Endodermal cell (in vitro differentiated cells): ENCODE data around the gene USP6NL. TPM values are rescaled to one million over a fixed set of nuclear protein-coding genes. Genes with fewer than 3 reads are reported as not detected.

ENCODE experiments used
- DNase-seq: peaks from one replicate; pipeline ENCODE4 v3.0.0-alpha.2; 2017
- H3K27ac ChIP-seq: 2 replicates; pipeline ENCODE4 v1.5.1; 2013; ENCODE audit warnings: mild to moderate bottlenecking, low read depth, low read length, moderate library complexity
- H3K27me3 ChIP-seq: 2 replicates; pipeline ENCODE4 v1.6.1; 2013; ENCODE audit warnings: mild to moderate bottlenecking, low read length, moderate library complexity; ENCODE audit not compliant: insufficient read depth, control insufficient read depth, poor library complexity, severe bottlenecking
- H3K36me3 ChIP-seq: 2 replicates; pipeline ENCODE4 v1.7.0; 2013; ENCODE audit warnings: mild to moderate bottlenecking, low read length, moderate library complexity; ENCODE audit not compliant: control insufficient read depth, insufficient read depth
- H3K4me1 ChIP-seq: one replicate; pipeline ENCODE4 v1.7.0; 2013; ENCODE audit warnings: low read length; ENCODE audit not compliant: control insufficient read depth, insufficient read depth
- H3K4me3 ChIP-seq: 2 replicates; pipeline ENCODE4 v1.5.1; 2013; ENCODE audit warnings: mild to moderate bottlenecking, low read length, moderate library complexity
- H3K9ac ChIP-seq: 2 replicates; pipeline ENCODE4 v1.6.1; 2013; ENCODE audit warnings: mild to moderate bottlenecking, low read length, moderate library complexity; ENCODE audit not compliant: poor library complexity, severe bottlenecking; ENCODE audit errors: extremely low read depth
- H3K9me3 ChIP-seq: 2 replicates; pipeline ENCODE4 v1.6.1; 2013; ENCODE audit warnings: mild to moderate bottlenecking, low read length, moderate library complexity; ENCODE audit not compliant: control insufficient read depth
- H3K27ac Mint-ChIP-seq: 2 replicates; pipeline ENCODE4 v1.8.0; 2020; ENCODE audit warnings: mixed read lengths
- H3K27me3 Mint-ChIP-seq: 2 replicates; pipeline ENCODE4 v1.8.0; 2021; ENCODE audit warnings: mild to moderate bottlenecking, mixed read lengths; ENCODE audit not compliant: insufficient read depth
- H3K36me3 Mint-ChIP-seq: 2 replicates; pipeline ENCODE4 v1.8.0; 2020; ENCODE audit warnings: low read depth, mixed read lengths
- H3K4me1 Mint-ChIP-seq: 2 replicates; pipeline ENCODE4 v1.8.0; 2020; ENCODE audit warnings: mixed read lengths
- H3K4me3 Mint-ChIP-seq: 2 replicates; pipeline ENCODE4 v1.8.0; 2020; ENCODE audit warnings: mild to moderate bottlenecking, moderate library complexity, mixed read lengths
- H3K9me3 Mint-ChIP-seq: 2 replicates; pipeline ENCODE4 v1.8.0; 2020; ENCODE audit warnings: mild to moderate bottlenecking, mixed read lengths
- CTCF ChIP-seq: fragments of 200-600 bp; sonication (generic); conservative IDR thresholded peaks from 2 replicates; pipeline ENCODE4 v1.5.0; 2021; ENCODE audit warnings: antibody characterized with exemption, mild to moderate bottlenecking
- WGBS, 2 experiments: methylation state at CpG; one replicate each; pipeline versions ENCODE4 v1.1.5 to v1.1.7; 2013; ENCODE audit warnings: missing lambda C conversion rate in 2 of 2, mixed read lengths in 1 of 2; ENCODE audit not compliant: insufficient coverage in 1 of 2, insufficient read length in 1 of 2; 5-methylcytosine and 5-hydroxymethylcytosine counted together
- total RNA-seq, 2 donors: library from RNA; stranded (reverse); fragmentation: NEBNext Ultra II Directional in 1 of 2; extraction: Animal tissue kit (Norgen Biotek cat#: 25700) in 1 of 2; gene quantifications; 2 replicates in 1 of 2; 3 replicates in 1 of 2; pipeline ENCODE4 v1.2.1, GENCODE V29; 2021

Gene USP6NL
- total RNA-seq, 2 donors from 2014 or later, result 20.6 to 22.9 TPM

GRCh38 chr10:11463111-11463510 lies 148.3 kb downstream of the USP6NL start:
- Mint-ChIP-seq H3K4me3 (no peak overlapping the region), H3K4me1 (no peaks in the 10 kb centered on the region), H3K9me3 (no peaks in the 10 kb centered on the region), H3K36me3 (peaks cover 27% of the 10 kb centered on the region), H3K27ac (no peak overlapping the region), H3K27me3 (no peaks in the 10 kb centered on the region)
- Histone ChIP-seq H3K36me3 (peaks cover 23% of the 10 kb centered on the region), H3K9me3 (no peaks in the 10 kb centered on the region), H3K4me3 (no peak overlapping the region), H3K27me3 (no peaks in the 10 kb centered on the region), H3K9ac (no peak overlapping the region), H3K4me1 (no peaks in the 10 kb centered on the region), H3K27ac (no peak overlapping the region)
- 95 to 98% methylated on average over 18 to 26 of the region's 26 CpGs for WGBS, 2 experiments
- DNase-seq, result no peak
- TF ChIP-seq CTCF, result no peak

- no peaks in the 10 kb centered on the region for H3K27me3 ChIP-seq
- no peaks in the 10 kb centered on the region for H3K4me1 ChIP-seq
- no peaks in the 10 kb centered on the region for H3K4me1 Mint-ChIP-seq
- no peaks in the 10 kb centered on the region for H3K27me3 Mint-ChIP-seq
- WGBS, 2 experiments, result 95 to 99% methylated on average over 9 to 10 of the region's 10 CpGs
- DNase-seq, result no peak
- H3K9me3 Mint-ChIP-seq, result no peaks in the 10 kb centered on the region
- H3K4me3 Mint-ChIP-seq, result no peak overlapping the region
- no peak overlapping the region for H3K27ac ChIP-seq
- no peak overlapping the region for H3K9ac ChIP-seq
- H3K4me3 ChIP-seq, result no peak overlapping the region
- TF ChIP-seq CTCF, result no peak
- no peaks in the 10 kb centered on the region for H3K9me3 ChIP-seq
- peaks cover 27% of the 10 kb centered on the region for H3K36me3 Mint-ChIP-seq
- H3K27ac Mint-ChIP-seq, result no peak overlapping the region
- H3K36me3 ChIP-seq, result peaks cover 17% of the 10 kb centered on the region
Measured at GRCh38 chr10:11462071-11462470, 149.4 kb downstream of the USP6NL start.

- DNase-seq, result no peak
- H3K36me3 ChIP-seq, result peaks cover 8% of the 10 kb centered on the region
- H3K9ac ChIP-seq, result no peak overlapping the region
- no peak overlapping the region for H3K4me3 ChIP-seq
- no peak overlapping the region for H3K4me3 Mint-ChIP-seq
- H3K27me3 Mint-ChIP-seq, result no peaks in the 10 kb centered on the region
- no peaks in the 10 kb centered on the region for H3K4me1 ChIP-seq
- H3K4me1 Mint-ChIP-seq, result no peaks in the 10 kb centered on the region
- no peaks in the 10 kb centered on the region for H3K9me3 Mint-ChIP-seq
- TF ChIP-seq CTCF, result no peak
- H3K9me3 ChIP-seq, result no peaks in the 10 kb centered on the region
- H3K27ac ChIP-seq, result no peak overlapping the region
- H3K36me3 Mint-ChIP-seq, result peaks cover 15% of the 10 kb centered on the region
- H3K27me3 ChIP-seq, result no peaks in the 10 kb centered on the region
- no peak overlapping the region for H3K27ac Mint-ChIP-seq
- WGBS, 2 experiments, result 91 to 93% methylated on average over 2 of the region's 2 CpGs
Measured at GRCh38 chr10:11457336-11457735, 154.1 kb downstream of the USP6NL start.
